ENCODE data around the gene RTN4RL2. TPM values are rescaled to one million over a fixed set of nuclear protein-coding genes. Genes with fewer than 3 reads are reported as not detected.

Gene RTN4RL2
- total and polyA plus RNA-seq, 9 of the 15 experiments (the other 6 are each of a cell fraction or from before 2014, with no cell fraction given) = 0.06 to 1.9 (median 0.34) TPM; not detected in 4

DNA sequence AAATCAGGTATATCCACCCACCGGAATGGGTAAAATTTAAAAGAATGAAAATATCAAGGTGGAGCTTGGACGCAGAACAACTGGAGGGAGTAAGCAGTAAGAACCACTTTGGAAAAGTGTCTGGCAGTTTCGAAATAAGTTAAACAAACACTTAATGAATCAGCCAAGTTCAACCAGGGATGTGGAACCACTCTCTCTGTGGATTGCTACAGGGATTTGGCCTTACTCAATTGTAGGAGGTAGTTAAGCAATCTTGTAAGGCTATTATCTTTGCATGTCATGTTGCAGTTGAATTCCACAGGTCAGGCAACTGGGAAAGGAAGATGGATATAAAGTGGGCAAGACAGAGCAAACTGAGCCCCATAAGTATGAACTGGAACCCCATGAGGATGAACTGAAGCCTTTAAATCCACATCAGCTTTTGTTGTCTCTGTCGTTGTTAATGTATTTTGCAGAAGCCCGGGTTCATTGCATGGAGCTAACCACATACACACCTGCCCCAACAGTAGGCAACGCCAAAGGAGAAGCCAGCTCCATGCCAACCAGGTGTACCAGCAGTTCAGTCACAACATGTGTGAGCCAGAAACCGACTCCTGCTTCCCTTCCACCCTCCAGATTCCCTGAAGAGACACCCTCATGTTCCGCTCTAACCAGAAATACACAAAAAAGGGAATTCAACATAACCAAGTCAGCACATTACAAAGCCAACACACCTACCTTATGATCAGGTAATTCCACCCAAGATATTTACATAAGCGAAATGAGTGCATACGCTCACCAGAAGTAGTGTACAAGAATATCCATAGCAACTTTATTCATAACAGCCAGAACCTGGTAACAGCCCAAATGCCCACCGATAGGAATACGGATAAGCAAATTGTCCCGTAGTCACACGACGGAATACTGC, 25.4 kb upstream of the RTN4RL2 start (continued):
- no peak for TF ChIP-seq NCOA6 (IDR thresholded peaks at IDR 0.05)
- TF ChIP-seq CREBBP (IDR thresholded peaks at IDR 0.05; ENCODE audit: low read depth, low read length) = no peak
- TF ChIP-seq PRPF4 (IDR thresholded peaks at IDR 0.05; ENCODE audit: insufficient read depth, low read depth, low read length, poor library complexity, severe bottlenecking) = no peak
- peak; percentile 59 for TF ChIP-seq TCF3 (CRISPR knock-in tag; IDR thresholded peaks at IDR 0.05)
- TF ChIP-seq NR2F6 (CRISPR knock-in tag; IDR thresholded peaks at IDR 0.05) = no peak
- TF ChIP-seq, protein P1, sequence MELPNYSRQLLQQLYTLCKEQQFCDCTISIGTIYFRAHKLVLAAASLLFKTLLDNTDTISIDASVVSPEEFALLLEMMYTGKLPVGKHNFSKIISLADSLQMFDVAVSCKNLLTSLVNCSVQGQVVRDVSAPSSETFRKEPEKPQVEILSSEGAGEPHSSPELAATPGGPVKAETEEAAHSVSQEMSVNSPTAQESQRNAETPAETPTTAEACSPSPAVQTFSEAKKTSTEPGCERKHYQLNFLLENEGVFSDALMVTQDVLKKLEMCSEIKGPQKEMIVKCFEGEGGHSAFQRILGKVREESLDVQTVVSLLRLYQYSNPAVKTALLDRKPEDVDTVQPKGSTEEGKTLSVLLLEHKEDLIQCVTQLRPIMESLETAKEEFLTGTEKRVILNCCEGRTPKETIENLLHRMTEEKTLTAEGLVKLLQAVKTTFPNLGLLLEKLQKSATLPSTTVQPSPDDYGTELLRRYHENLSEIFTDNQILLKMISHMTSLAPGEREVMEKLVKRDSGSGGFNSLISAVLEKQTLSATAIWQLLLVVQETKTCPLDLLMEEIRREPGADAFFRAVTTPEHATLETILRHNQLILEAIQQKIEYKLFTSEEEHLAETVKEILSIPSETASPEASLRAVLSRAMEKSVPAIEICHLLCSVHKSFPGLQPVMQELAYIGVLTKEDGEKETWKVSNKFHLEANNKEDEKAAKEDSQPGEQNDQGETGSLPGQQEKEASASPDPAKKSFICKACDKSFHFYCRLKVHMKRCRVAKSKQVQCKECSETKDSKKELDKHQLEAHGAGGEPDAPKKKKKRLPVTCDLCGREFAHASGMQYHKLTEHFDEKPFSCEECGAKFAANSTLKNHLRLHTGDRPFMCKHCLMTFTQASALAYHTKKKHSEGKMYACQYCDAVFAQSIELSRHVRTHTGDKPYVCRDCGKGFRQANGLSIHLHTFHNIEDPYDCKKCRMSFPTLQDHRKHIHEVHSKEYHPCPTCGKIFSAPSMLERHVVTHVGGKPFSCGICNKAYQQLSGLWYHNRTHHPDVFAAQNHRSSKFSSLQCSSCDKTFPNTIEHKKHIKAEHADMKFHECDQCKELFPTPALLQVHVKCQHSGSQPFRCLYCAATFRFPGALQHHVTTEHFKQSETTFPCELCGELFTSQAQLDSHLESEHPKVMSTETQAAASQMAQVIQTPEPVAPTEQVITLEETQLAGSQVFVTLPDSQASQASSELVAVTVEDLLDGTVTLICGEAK (IDR thresholded peaks at IDR 0.05) = 0 out of 2 replicates have a peak, but pooled peaks have one; percentile 21
- TF ChIP-seq, protein P1 (CRISPR knock-in tag; IDR thresholded peaks at IDR 0.05) = no peak
- no peak for TF ChIP-seq SREBF2 (CRISPR knock-in tag; IDR thresholded peaks at IDR 0.05)
- TF ChIP-seq ZNF830 (CRISPR knock-in tag; IDR thresholded peaks at IDR 0.05) = no peak
- no peak for TF ChIP-seq ETV6 (IDR thresholded peaks at IDR 0.05; ENCODE audit: borderline replicate concordance in 1 of 2, low read depth in 2 of 2, low read length in 1 of 2)
- TF ChIP-seq ETV6 (CRISPR knock-in tag; IDR thresholded peaks at IDR 0.05; ENCODE audit: borderline replicate concordance) = no peak
- no peak for TF ChIP-seq NR3C1 (CRISPR knock-in tag; IDR thresholded peaks at IDR 0.05)
- TF ChIP-seq, protein P2, sequence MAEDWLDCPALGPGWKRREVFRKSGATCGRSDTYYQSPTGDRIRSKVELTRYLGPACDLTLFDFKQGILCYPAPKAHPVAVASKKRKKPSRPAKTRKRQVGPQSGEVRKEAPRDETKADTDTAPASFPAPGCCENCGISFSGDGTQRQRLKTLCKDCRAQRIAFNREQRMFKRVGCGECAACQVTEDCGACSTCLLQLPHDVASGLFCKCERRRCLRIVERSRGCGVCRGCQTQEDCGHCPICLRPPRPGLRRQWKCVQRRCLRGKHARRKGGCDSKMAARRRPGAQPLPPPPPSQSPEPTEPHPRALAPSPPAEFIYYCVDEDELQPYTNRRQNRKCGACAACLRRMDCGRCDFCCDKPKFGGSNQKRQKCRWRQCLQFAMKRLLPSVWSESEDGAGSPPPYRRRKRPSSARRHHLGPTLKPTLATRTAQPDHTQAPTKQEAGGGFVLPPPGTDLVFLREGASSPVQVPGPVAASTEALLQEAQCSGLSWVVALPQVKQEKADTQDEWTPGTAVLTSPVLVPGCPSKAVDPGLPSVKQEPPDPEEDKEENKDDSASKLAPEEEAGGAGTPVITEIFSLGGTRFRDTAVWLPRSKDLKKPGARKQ (CRISPR knock-in tag; IDR thresholded peaks at IDR 0.05) = no peak
- TF ChIP-seq, protein P3, sequence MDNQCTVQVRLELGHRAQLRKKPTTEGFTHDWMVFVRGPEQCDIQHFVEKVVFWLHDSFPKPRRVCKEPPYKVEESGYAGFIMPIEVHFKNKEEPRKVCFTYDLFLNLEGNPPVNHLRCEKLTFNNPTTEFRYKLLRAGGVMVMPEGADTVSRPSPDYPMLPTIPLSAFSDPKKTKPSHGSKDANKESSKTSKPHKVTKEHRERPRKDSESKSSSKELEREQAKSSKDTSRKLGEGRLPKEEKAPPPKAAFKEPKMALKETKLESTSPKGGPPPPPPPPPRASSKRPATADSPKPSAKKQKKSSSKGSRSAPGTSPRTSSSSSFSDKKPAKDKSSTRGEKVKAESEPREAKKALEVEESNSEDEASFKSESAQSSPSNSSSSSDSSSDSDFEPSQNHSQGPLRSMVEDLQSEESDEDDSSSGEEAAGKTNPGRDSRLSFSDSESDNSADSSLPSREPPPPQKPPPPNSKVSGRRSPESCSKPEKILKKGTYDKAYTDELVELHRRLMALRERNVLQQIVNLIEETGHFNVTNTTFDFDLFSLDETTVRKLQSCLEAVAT (IDR thresholded peaks at IDR 0.05) = no peak
- TF ChIP-seq ZFP30 (CRISPR knock-in tag; IDR thresholded peaks at IDR 0.05; ENCODE audit: borderline replicate concordance) = no peak
